Hepatocyte (in vitro differentiated cells): ENCODE measurements around the gene CHCT1. TPM values are rescaled to one million over a fixed set of nuclear protein-coding genes. Genes with fewer than 3 reads are reported as not detected.

Experiments
- DNase-seq: peaks from one replicate; pipeline ENCODE4 v3.0.0-alpha.2; 2016; ENCODE audit warnings: low spot score
- H2AFZ ChIP-seq: fragments of 200-600 bp; sonication (generic); 2 replicates; pipeline ENCODE4 v1.6.0; 2016; ENCODE audit warnings: antibody characterized with exemption, mild to moderate bottlenecking
- H3K27ac ChIP-seq: fragments of 200-600 bp; sonication (generic); 2 replicates; pipeline ENCODE4 v1.5.1; 2016; ENCODE audit warnings: mild to moderate bottlenecking
- H3K27me3 ChIP-seq: fragments of 200-600 bp; sonication (generic); 2 replicates; pipeline ENCODE4 v1.6.1; 2016
- H3K36me3 ChIP-seq: fragments of 200-600 bp; sonication (generic); replicated peaks from 2 replicates; pipeline ENCODE4 v1.5.1; 2016; ENCODE audit warnings: low read depth; ENCODE audit not compliant: insufficient read depth
- H3K4me1 ChIP-seq: fragments of 200-600 bp; sonication (generic); 2 replicates; pipeline ENCODE4 v1.5.1; 2016; ENCODE audit warnings: mild to moderate bottlenecking, moderate library complexity; ENCODE audit not compliant: insufficient read depth
- H3K4me2 ChIP-seq: fragments of 200-600 bp; sonication (generic); 2 replicates; pipeline ENCODE4 v1.6.0; 2016
- H3K4me3 ChIP-seq: fragments of 200-600 bp; sonication (generic); 2 replicates; pipeline ENCODE4 v1.5.1; 2016; ENCODE audit warnings: mild to moderate bottlenecking
- H3K79me2 ChIP-seq: fragments of 200-600 bp; sonication (generic); 2 replicates; pipeline ENCODE4 v1.6.0; 2017; ENCODE audit warnings: mild to moderate bottlenecking
- H3K9me2 ChIP-seq: fragments of 200-600 bp; sonication (generic); replicated peaks from 2 replicates; pipeline ENCODE4 v1.6.0; 2017; ENCODE audit warnings: mild to moderate bottlenecking; ENCODE audit not compliant: insufficient read depth
- H3K9me3 ChIP-seq: fragments of 200-600 bp; sonication (generic); 2 replicates; pipeline ENCODE4 v1.5.1; 2016; ENCODE audit warnings: low read depth, mild to moderate bottlenecking
- H4K20me1 ChIP-seq: fragments of 200-600 bp; sonication (generic); 2 replicates; pipeline ENCODE4 v1.6.0; 2016; ENCODE audit warnings: mild to moderate bottlenecking; ENCODE audit not compliant: insufficient read depth, poor library complexity, severe bottlenecking
- EZH2 ChIP-seq: fragments of 200-600 bp; sonication (generic); IDR thresholded peaks from 2 replicates; pipeline ENCODE4 v1.6.1; 2016; ENCODE audit warnings: antibody characterized with exemption, mild to moderate bottlenecking, borderline replicate concordance
- EZH2phosphoT487 ChIP-seq: fragments of 200-600 bp; sonication (generic); IDR thresholded peaks from one replicate; pipeline ENCODE4 v1.6.1; 2018; ENCODE audit warnings: antibody characterized with exemption, mild to moderate bottlenecking, low read depth, moderate library complexity; ENCODE audit not compliant: unreplicated experiment, severe bottlenecking
- WGBS: methylation state at CpG from one replicate; pipeline ENCODE4 v1.1.6; 2016; ENCODE audit warnings: low lambda C conversion rate; ENCODE audit errors: missing lambda C conversion rate; 5-methylcytosine and 5-hydroxymethylcytosine counted together
- polyA plus RNA-seq: library from polyadenylated mRNA; unstranded; fragments of >200 nt; fragmentation: Nextera tagmentation; extraction: Ambion mirVana; gene quantifications from 2 replicates; pipeline ENCODE4 v1.2.1, GENCODE V29; 2016
- total RNA-seq: library from RNA; depleted of rRNA; stranded (reverse); fragments of >200 nt; gene quantifications from 2 replicates; pipeline ENCODE4 v1.2.3, GENCODE V29; 2014
- TF ChIP-seq, protein P1 (sequence below): fragments of 200-600 bp; sonication (generic); IDR thresholded peaks from 2 replicates; pipeline ENCODE4 v1.5.1; 2016; ENCODE audit warnings: antibody characterized with exemption, mild to moderate bottlenecking; ENCODE audit not compliant: poor library complexity

CHCT1 gene
- total and polyA plus RNA-seq, 2 experiments from 2014 or later: not detected

DNA sequence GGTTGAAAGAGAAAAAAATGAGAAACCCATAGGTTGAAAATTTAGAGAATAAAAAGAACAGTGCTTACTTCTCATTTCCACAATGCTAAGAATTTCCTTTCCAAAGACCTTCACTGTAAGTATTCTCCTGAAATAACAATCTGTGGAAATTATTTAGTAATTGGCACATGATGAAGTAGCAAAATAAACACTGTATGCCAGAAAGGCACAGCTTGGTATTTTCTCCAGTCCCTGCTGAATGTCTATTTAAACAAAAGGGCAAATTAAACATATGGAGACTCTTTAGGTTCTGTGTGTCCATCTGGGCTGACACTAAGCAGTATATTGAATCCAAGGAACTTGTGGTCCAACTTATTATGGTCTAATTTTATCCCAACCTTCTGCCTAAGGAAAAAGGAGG, 46.1 kb downstream of the CHCT1 start:
- Histone ChIP-seq H3K9me2 (no peaks in the 10 kb centered on the region), H3K4me2 (no peak overlapping the region), H3K36me3 (peaks cover 3% of the 10 kb centered on the region)

DNA sequence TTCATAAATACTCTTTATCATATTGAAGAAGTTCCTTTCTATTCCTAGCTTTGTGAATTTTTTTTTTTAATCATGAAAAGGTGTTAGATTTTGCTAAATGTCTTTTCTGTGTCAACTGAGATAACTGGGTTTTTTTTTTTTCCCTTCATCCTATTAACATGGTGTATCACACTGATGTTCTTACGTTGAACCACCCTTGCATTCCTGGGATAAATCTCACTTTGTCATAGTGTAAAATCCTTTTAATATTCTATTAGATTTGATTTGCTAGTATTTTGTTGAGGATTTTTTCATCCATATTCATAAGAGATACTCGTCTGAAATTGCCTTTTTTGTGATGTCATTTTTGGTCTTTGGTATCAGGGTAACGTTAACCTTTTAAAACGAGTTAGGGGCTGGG, 49.2 kb downstream of the CHCT1 start:
- H3K27ac ChIP-seq: no peak overlapping the region
- H2AFZ ChIP-seq: no peak overlapping the region
- no peaks in the 10 kb centered on the region for H3K27me3 ChIP-seq
- DNase-seq: no peak
- H3K9me2 ChIP-seq: no peaks in the 10 kb centered on the region
- H3K4me2 ChIP-seq: no peak overlapping the region
- 96% methylated on average over 4 of the region's 4 CpGs for WGBS
- H3K9me3 ChIP-seq: no peaks in the 10 kb centered on the region
- peaks cover 12% of the 10 kb centered on the region for H3K79me2 ChIP-seq
- H3K4me1 ChIP-seq: peaks cover 4% of the 10 kb centered on the region
- peaks cover 3% of the 10 kb centered on the region for H3K36me3 ChIP-seq
- no peak overlapping the region for H3K4me3 ChIP-seq
- no peaks in the 10 kb centered on the region for H4K20me1 ChIP-seq
- TF ChIP-seq EZH2 (no peak), EZH2phosphoT487 (no peak)
- TF ChIP-seq, protein P1, sequence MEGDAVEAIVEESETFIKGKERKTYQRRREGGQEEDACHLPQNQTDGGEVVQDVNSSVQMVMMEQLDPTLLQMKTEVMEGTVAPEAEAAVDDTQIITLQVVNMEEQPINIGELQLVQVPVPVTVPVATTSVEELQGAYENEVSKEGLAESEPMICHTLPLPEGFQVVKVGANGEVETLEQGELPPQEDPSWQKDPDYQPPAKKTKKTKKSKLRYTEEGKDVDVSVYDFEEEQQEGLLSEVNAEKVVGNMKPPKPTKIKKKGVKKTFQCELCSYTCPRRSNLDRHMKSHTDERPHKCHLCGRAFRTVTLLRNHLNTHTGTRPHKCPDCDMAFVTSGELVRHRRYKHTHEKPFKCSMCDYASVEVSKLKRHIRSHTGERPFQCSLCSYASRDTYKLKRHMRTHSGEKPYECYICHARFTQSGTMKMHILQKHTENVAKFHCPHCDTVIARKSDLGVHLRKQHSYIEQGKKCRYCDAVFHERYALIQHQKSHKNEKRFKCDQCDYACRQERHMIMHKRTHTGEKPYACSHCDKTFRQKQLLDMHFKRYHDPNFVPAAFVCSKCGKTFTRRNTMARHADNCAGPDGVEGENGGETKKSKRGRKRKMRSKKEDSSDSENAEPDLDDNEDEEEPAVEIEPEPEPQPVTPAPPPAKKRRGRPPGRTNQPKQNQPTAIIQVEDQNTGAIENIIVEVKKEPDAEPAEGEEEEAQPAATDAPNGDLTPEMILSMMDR: no peak

More for the DNA sequence above, 46.1 kb downstream of the CHCT1 start:
- no peaks in the 10 kb centered on the region for H3K9me3 ChIP-seq
- no peak overlapping the region for H3K27ac ChIP-seq
- TF ChIP-seq EZH2 (no peak), EZH2phosphoT487 (no peak)
- TF ChIP-seq, protein P1: no peak
- H4K20me1 ChIP-seq: no peaks in the 10 kb centered on the region
- DNase-seq: no peak
- peaks cover 4% of the 10 kb centered on the region for H3K4me1 ChIP-seq
- H3K79me2 ChIP-seq: peaks cover 12% of the 10 kb centered on the region
- no peaks in the 10 kb centered on the region for H3K27me3 ChIP-seq
- no peak overlapping the region for H2AFZ ChIP-seq
- no peak overlapping the region for H3K4me3 ChIP-seq

DNA sequence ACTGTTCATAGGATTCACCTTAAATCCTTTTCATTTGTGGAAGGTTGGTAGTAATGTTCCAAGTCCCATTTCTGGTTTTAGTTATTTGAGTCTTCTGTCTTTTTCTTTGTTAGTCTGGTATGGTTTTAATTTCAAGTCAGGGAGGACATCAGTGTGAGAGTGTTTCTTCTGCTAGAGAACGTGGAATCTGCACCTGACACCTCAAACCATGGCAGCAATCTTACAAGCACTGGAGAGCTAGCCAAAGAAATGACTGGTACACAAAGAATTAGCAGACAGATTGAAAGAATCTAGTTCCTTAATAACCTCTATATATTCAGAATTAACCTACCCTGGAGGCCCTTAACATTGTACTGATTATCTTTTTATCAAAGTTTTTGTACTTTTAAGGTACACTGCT, 50.2 kb downstream of the CHCT1 start:
- DNase-seq: no peak
- no peaks in the 10 kb centered on the region for H3K9me3 ChIP-seq
- H3K9me2 ChIP-seq: no peaks in the 10 kb centered on the region
- H2AFZ ChIP-seq: no peak overlapping the region
- peaks cover 4% of the 10 kb centered on the region for H3K4me1 ChIP-seq
- no peak for TF ChIP-seq EZH2phosphoT487
- no peak for TF ChIP-seq EZH2
- TF ChIP-seq, protein P1: no peak
- no peaks in the 10 kb centered on the region for H4K20me1 ChIP-seq
- no peak overlapping the region for H3K4me3 ChIP-seq
- 96% methylated on average over 1 of the region's 1 CpG for WGBS
- H3K27ac ChIP-seq: no peak overlapping the region
- H3K36me3 ChIP-seq: peaks cover 3% of the 10 kb centered on the region
- no peaks in the 10 kb centered on the region for H3K27me3 ChIP-seq
- H3K4me2 ChIP-seq: no peak overlapping the region
- peaks cover 12% of the 10 kb centered on the region for H3K79me2 ChIP-seq

DNA sequence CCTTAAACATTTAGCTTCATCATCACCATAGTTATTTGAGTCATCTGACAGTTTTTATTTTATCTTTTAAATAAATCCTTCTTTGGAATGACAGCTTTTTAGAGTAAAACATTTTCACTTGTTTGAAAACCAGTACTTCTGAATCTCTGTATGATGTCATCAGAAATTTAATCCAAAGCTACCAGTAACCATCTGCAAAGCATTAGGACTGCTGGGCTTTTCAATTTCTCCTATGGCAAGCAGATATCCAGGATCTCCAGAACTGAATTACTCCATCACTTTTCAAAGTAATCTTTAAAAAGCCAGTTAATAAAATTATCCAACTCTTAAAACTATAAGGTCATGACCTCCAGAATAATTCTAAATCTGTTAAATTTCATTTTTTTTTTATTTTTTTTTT, 51.5 kb downstream of the CHCT1 start:
- no peak overlapping the region for H3K27ac ChIP-seq
- no peaks in the 10 kb centered on the region for H3K9me2 ChIP-seq
- peaks cover 4% of the 10 kb centered on the region for H3K4me1 ChIP-seq
- peaks cover 3% of the 10 kb centered on the region for H3K36me3 ChIP-seq
- H3K4me3 ChIP-seq: no peak overlapping the region
- H2AFZ ChIP-seq: no peak overlapping the region
- peaks cover 5% of the 10 kb centered on the region for H3K79me2 ChIP-seq
- H3K9me3 ChIP-seq: no peaks in the 10 kb centered on the region
- no peak for DNase-seq
- no peaks in the 10 kb centered on the region for H3K27me3 ChIP-seq
- TF ChIP-seq, protein P1: no peak
- TF ChIP-seq EZH2 (no peak), EZH2phosphoT487 (no peak)
- no peak overlapping the region for H3K4me2 ChIP-seq
- H4K20me1 ChIP-seq: no peaks in the 10 kb centered on the region
